HepG2 (cell line): ENCODE data around the gene EVA1A. TPM values are rescaled to one million over a fixed set of nuclear protein-coding genes. Genes with fewer than 3 reads are reported as not detected.

Experiments
- ADNP ChIP-seq: sonication (generic); formaldehyde crosslinking; IDR thresholded peaks from 2 replicates; pipeline ENCODE4 v1.4.0; 2020; ENCODE audit warnings: missing genetic modification reagents
- ARHGAP35 ChIP-seq: sonication (generic); formaldehyde crosslinking; IDR thresholded peaks from 2 replicates; pipeline ENCODE4 v1.9.0; 2022; ENCODE audit warnings: mild to moderate bottlenecking, inconsistent platforms, moderate library complexity, missing genetic modification reagents, borderline replicate concordance
- CREM ChIP-seq, 2 experiments: sonication (generic) in 1 of 2; formaldehyde crosslinking in 1 of 2; IDR thresholded peaks; 2 replicates each; pipeline versions ENCODE4 v1.4.0 to v1.6.1; 2016 to 2020; ENCODE audit warnings: antibody characterized with exemption in 1 of 2, mild to moderate bottlenecking in 1 of 2, missing genetic modification reagents in 1 of 2
- HOXA5 ChIP-seq: sonication (generic); formaldehyde crosslinking; IDR thresholded peaks from 2 replicates; pipeline ENCODE4 v1.4.0; 2020; ENCODE audit warnings: missing genetic modification reagents
- KAT8 ChIP-seq: IDR thresholded peaks from 2 replicates; pipeline ENCODE4 v1.6.1; 2016; ENCODE audit warnings: missing genetic modification reagents, missing compliant biosample characterization
- KLF9 ChIP-seq: IDR thresholded peaks from 2 replicates; pipeline ENCODE4 v1.6.1; 2016; ENCODE audit warnings: low read depth
- MEF2D ChIP-seq: sonication (generic); formaldehyde crosslinking; IDR thresholded peaks from 2 replicates; pipeline ENCODE4 v1.5.1; 2020; ENCODE audit warnings: mild to moderate bottlenecking, missing genetic modification reagents
- PRPF4 ChIP-seq: fragments of 200-400 bp; formaldehyde crosslinking; IDR thresholded peaks from 2 replicates; pipeline ENCODE4 v1.6.1; 2016; ENCODE audit warnings: low read length, low read depth; ENCODE audit not compliant: poor library complexity, severe bottlenecking
- SKI ChIP-seq: fragments of 450-650 bp; IDR thresholded peaks from one replicate; pipeline ENCODE4 v1.6.1; 2018; ENCODE audit warnings: mild to moderate bottlenecking; ENCODE audit not compliant: partially characterized antibody
- SMYD3 ChIP-seq: sonication (generic); formaldehyde crosslinking; IDR thresholded peaks from 2 replicates; pipeline ENCODE4 v1.8.1; 2023; ENCODE audit warnings: mild to moderate bottlenecking, missing genetic modification reagents
- ZFP36L2 ChIP-seq: sonication (generic); formaldehyde crosslinking; IDR thresholded peaks from 2 replicates; pipeline ENCODE4 v1.4.0; 2020; ENCODE audit warnings: missing genetic modification reagents
- ZNF205 ChIP-seq: IDR thresholded peaks from 2 replicates; pipeline ENCODE4 v1.6.1; 2018; ENCODE audit warnings: missing biosample characterization, missing genetic modification reagents
- ZNF296 ChIP-seq: sonication (generic); formaldehyde crosslinking; conservative IDR thresholded peaks from 2 replicates; pipeline ENCODE4 v1.5.0; 2020; ENCODE audit warnings: mild to moderate bottlenecking, missing genetic modification reagents
- ZNF430 ChIP-seq: sonication (generic); formaldehyde crosslinking; IDR thresholded peaks from 2 replicates; pipeline ENCODE4 v1.9.0; 2021; ENCODE audit warnings: mild to moderate bottlenecking, missing genetic modification reagents
- ZNF431 ChIP-seq: sonication (generic); formaldehyde crosslinking; IDR thresholded peaks from 2 replicates; pipeline ENCODE4 v1.9.0; 2022; ENCODE audit warnings: missing genetic modification reagents, low read depth, mild to moderate bottlenecking, borderline replicate concordance
- ZNF564 ChIP-seq: sonication (generic); formaldehyde crosslinking; IDR thresholded peaks from 2 replicates; pipeline ENCODE4 v1.8.1; 2023; ENCODE audit warnings: mild to moderate bottlenecking, missing genetic modification reagents
- ZNF598 ChIP-seq: sonication (generic); formaldehyde crosslinking; IDR thresholded peaks from 2 replicates; pipeline ENCODE4 v1.5.1; 2020; ENCODE audit warnings: mild to moderate bottlenecking, missing genetic modification reagents, borderline replicate concordance
- polyA plus RNA-seq, 8 experiments: library from polyadenylated mRNA; depleted of rRNA in 3 of 8; stranded (reverse) in 7 of 8; unstranded in 1 of 8; fragments of >200 nt; fragmentation: Illumina TruSeq in 4 of 8; extraction: Trizol in 4 of 8; gene quantifications; 2 replicates each; pipeline versions ENCODE4 v1.2.1 to v1.2.3, GENCODE V29; 2011 to 2016; ENCODE audit warnings: low read depth in 4 of 8, missing spikeins in 1 of 8, mixed read lengths in 1 of 8; ENCODE audit not compliant: insufficient read depth in 1 of 8
- total RNA-seq, 5 experiments: library from RNA; depleted of rRNA; stranded (reverse); fragments of >200 nt; fragmentation: Illumina TruSeq; extraction: Trizol; gene quantifications; 2 replicates each; pipeline ENCODE4 v1.2.3, GENCODE V29; 2016; ENCODE audit warnings: low read depth in 1 of 5
- TF ChIP-seq, protein P1 (sequence below), 2 experiments: sonication (generic) in 1 of 2; formaldehyde crosslinking in 1 of 2; IDR thresholded peaks; 2 replicates each; pipeline versions ENCODE4 v1.4.0 to v1.6.1; 2018 to 2020; ENCODE audit warnings: missing genetic modification reagents in 2 of 2, borderline replicate concordance in 1 of 2, low read depth in 1 of 2, mild to moderate bottlenecking in 1 of 2, missing biosample characterization in 1 of 2
- TF ChIP-seq, protein P2 (sequence below): sonication (generic); formaldehyde crosslinking; conservative IDR thresholded peaks from 2 replicates; pipeline ENCODE4 v1.8.1; 2023; ENCODE audit warnings: missing genetic modification reagents
- TF ChIP-seq, protein P3 (sequence below): sonication (generic); formaldehyde crosslinking; IDR thresholded peaks from 2 replicates; pipeline ENCODE4 v1.5.0; 2020; ENCODE audit warnings: missing genetic modification reagents, mild to moderate bottlenecking, borderline replicate concordance
- TF ChIP-seq, protein P4 (sequence below): sonication (generic); formaldehyde crosslinking; IDR thresholded peaks from 2 replicates; pipeline ENCODE4 v1.5.1; 2020; ENCODE audit warnings: missing genetic modification reagents, mild to moderate bottlenecking, borderline replicate concordance

Gene EVA1A
- total and polyA plus RNA-seq, 2 of the 13 experiments (the other 11 are each of a cell fraction or from before 2014, with no cell fraction given): 57.5 to 57.8 TPM

DNA sequence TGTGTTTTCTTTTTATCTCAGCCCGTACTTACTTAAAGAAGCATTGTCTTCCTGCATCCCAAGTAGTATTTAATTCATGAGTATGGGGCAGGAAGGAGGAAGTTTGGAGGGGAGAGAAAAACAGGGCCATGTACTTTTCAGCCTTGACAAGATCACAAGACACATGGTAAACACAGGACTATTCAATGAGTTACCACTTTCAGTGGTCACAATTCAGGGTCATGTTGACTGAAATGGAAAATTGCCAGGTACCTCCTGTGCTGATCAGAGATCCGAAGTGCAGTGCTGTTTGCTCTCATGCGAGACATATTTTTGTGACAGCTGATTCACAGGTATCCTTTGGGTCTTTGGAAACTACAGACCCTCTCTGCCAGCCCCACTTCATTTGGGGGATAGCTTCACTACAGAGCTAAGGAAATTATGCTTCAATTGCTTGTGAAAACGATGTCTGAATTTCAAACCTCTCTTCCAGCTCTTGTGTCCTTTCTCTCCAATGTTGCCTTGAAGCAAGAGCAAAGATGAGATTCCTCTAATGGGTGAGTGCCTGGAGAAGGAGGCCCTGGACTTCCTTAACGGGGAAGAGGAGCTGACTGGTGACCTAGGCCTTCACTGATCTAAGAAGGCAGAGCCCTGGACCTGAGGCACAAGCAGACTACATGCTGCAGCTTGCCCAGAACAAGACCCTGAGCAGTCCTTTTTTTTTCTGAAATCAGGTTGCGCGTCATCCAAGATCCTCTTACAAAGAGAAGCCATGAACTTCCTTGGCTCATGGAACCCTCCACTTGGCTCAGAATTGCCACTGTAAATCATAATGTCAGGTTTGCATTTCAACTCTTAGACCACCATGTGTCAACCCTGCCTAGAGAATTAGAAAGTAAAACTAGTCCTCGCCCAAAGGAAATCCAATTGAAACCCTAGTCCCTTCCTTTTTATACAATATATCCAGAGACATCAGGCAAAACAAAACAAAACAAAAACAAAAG, 44.1 kb downstream of the EVA1A start (continued):
- TF ChIP-seq ZNF205 (CRISPR knock-in tag) (peak; percentile 85; the same call in 1 of the 2 replicates), ZNF564 (peak; percentile 41; the same call in 1 of the 2 replicates), ZNF430 (CRISPR knock-in tag) (peak; percentile 59), SKI (peak; percentile 59), ZNF296 (no peak), MEF2D (peak; percentile 98), PRPF4 (no peak), SMYD3 (CRISPR knock-in tag) (no peak), ADNP (CRISPR knock-in tag) (no peak), KAT8 (peak; percentile 65; the same call in 1 of the 2 replicates), CREM (IDR thresholded peaks at IDR 0.05) (peak; percentile 95), CREM (CRISPR knock-in tag; IDR thresholded peaks at IDR 0.05) (no peak), ZFP36L2 (CRISPR knock-in tag) (peak; percentile 80; the same call in 1 of the 2 replicates), HOXA5 (CRISPR knock-in tag) (peak; percentile 86; the same call in 1 of the 2 replicates), ZNF431 (CRISPR knock-in tag) (peak; percentile 96), ZNF598 (CRISPR knock-in tag) (no peak; the same call in 1 of the 2 replicates), KLF9 (no peak), ARHGAP35 (CRISPR knock-in tag) (0 out of 2 replicates have a peak, but pooled peaks have one; percentile 25)
- TF ChIP-seq, protein P1, sequence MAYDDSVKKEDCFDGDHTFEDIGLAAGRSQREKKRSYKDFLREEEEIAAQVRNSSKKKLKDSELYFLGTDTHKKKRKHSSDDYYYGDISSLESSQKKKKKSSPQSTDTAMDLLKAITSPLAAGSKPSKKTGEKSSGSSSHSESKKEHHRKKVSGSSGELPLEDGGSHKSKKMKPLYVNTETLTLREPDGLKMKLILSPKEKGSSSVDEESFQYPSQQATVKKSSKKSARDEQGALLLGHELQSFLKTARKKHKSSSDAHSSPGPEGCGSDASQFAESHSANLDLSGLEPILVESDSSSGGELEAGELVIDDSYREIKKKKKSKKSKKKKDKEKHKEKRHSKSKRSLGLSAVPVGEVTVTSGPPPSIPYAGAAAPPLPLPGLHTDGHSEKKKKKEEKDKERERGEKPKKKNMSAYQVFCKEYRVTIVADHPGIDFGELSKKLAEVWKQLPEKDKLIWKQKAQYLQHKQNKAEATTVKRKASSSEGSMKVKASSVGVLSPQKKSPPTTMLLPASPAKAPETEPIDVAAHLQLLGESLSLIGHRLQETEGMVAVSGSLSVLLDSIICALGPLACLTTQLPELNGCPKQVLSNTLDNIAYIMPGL (CRISPR knock-in tag; IDR thresholded peaks at IDR 0.05; ENCODE audit: borderline replicate concordance in 1 of 2, low read depth in 1 of 2): peak; percentile 68; a peak in 2 of 4 replicates
- TF ChIP-seq, protein P2, sequence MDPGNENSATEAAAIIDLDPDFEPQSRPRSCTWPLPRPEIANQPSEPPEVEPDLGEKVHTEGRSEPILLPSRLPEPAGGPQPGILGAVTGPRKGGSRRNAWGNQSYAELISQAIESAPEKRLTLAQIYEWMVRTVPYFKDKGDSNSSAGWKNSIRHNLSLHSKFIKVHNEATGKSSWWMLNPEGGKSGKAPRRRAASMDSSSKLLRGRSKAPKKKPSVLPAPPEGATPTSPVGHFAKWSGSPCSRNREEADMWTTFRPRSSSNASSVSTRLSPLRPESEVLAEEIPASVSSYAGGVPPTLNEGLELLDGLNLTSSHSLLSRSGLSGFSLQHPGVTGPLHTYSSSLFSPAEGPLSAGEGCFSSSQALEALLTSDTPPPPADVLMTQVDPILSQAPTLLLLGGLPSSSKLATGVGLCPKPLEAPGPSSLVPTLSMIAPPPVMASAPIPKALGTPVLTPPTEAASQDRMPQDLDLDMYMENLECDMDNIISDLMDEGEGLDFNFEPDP: no peak
- TF ChIP-seq, protein P3, sequence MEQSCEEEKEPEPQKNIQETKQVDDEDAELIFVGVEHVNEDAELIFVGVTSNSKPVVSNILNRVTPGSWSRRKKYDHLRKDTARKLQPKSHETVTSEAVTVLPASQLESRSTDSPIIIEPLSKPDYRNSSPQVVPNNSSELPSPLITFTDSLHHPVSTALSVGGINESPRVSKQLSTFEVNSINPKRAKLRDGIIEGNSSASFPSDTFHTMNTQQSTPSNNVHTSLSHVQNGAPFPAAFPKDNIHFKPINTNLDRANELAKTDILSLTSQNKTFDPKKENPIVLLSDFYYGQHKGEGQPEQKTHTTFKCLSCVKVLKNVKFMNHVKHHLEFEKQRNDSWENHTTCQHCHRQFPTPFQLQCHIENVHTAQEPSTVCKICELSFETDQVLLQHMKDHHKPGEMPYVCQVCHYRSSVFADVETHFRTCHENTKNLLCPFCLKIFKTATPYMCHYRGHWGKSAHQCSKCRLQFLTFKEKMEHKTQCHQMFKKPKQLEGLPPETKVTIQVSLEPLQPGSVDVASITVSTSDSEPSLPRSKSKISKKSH (CRISPR knock-in tag): no peak
- TF ChIP-seq, protein P4, sequence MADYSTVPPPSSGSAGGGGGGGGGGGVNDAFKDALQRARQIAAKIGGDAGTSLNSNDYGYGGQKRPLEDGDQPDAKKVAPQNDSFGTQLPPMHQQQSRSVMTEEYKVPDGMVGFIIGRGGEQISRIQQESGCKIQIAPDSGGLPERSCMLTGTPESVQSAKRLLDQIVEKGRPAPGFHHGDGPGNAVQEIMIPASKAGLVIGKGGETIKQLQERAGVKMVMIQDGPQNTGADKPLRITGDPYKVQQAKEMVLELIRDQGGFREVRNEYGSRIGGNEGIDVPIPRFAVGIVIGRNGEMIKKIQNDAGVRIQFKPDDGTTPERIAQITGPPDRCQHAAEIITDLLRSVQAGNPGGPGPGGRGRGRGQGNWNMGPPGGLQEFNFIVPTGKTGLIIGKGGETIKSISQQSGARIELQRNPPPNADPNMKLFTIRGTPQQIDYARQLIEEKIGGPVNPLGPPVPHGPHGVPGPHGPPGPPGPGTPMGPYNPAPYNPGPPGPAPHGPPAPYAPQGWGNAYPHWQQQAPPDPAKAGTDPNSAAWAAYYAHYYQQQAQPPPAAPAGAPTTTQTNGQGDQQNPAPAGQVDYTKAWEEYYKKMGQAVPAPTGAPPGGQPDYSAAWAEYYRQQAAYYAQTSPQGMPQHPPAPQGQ (CRISPR knock-in tag): peak; percentile 25; the same call in 1 of the 2 replicates
